OCI-LY3 (cell line): Measurements from ENCODE around the gene PKIG.

Source experiments
- CTCF ChIP-seq: fragments of 200-600, 300-600 bp; sonication (generic); IDR thresholded peaks from 2 replicates; pipeline ENCODE4 v1.5.1; 2014; ENCODE audit warnings: antibody characterized with exemption, low read length, low read depth
- EZH2phosphoT487 ChIP-seq: fragments of 200-600 bp; shearing (Covaris generic); IDR thresholded peaks from 2 replicates; pipeline ENCODE4 v1.6.1; 2018; ENCODE audit warnings: antibody characterized with exemption, mixed run types, low read depth

- no peak for TF ChIP-seq CTCF
- TF ChIP-seq EZH2phosphoT487, result no peak
Observed at GRCh38 chr20:44536175-44536574, 46.2 kb upstream of the PKIG start.
